KBM-7 (cell line): ENCODE measurements around the gene PNPLA1.

Experiments
- DNase-seq: peaks from one replicate; pipeline ENCODE4 v3.0.0-alpha.2; 2015
- in situ Hi-C: fragments of 300-500 bp; cut with MboI; formaldehyde crosslinking; loops from 2 replicates; pipeline ENCODE4 v1.14.3; 2020; ENCODE audit warnings: low sequenced_read_pairs, low pct_unique_long_range_greater_than_20kb, mixed read lengths

Gene PNPLA1

GRCh38 chr6:36306375-36306774 lies 36.5 kb downstream of the PNPLA1 start:
- no peak for DNase-seq
- in situ Hi-C loops: no loop called here

GRCh38 chr6:36308514-36308913 lies 38.7 kb downstream of the PNPLA1 start:
- no peak for DNase-seq
- in situ Hi-C loops: no loop called here

- DNase-seq: no peak
- in situ Hi-C loops: no loop called here
These were observed 39.3 kb downstream of the PNPLA1 start for GRCh38 chr6:36309203-36309602.

GRCh38 chr6:36309900-36310299 lies 40.0 kb downstream of the PNPLA1 start:
- in situ Hi-C loops: no loop called here
- DNase-seq: no peak

- in situ Hi-C loops: no loop called here
- DNase-seq: peak; percentile 59
These were observed 43.2 kb downstream of the PNPLA1 start for GRCh38 chr6:36312854-36313648.

- in situ Hi-C loops: no loop called here
- no peak for DNase-seq
These were observed 43.7 kb downstream of the PNPLA1 start for GRCh38 chr6:36313649-36313936.

GRCh38 chr6:36314221-36315014 lies 44.6 kb downstream of the PNPLA1 start:
- DNase-seq: no peak
- in situ Hi-C loops: no loop called here

GRCh38 chr6:36315921-36316320 lies 46.1 kb downstream of the PNPLA1 start:
- in situ Hi-C loops: no loop called here

GRCh38 chr6:36317623-36318022 lies 47.8 kb downstream of the PNPLA1 start:
- DNase-seq: no peak
- in situ Hi-C loops: no loop called here

More at GRCh38 chr6:36315921-36316320, 46.1 kb downstream of the PNPLA1 start:
- DNase-seq: no peak

- in situ Hi-C loops: no loop called here
- DNase-seq: no peak
These were observed 49.0 kb downstream of the PNPLA1 start for GRCh38 chr6:36318690-36319435.

GRCh38 chr6:36319436-36319762 lies 49.5 kb downstream of the PNPLA1 start:
- no peak for DNase-seq
- in situ Hi-C loops: no loop called here

GRCh38 chr6:36319821-36320220 lies 50.0 kb downstream of the PNPLA1 start:
- no peak for DNase-seq
- in situ Hi-C loops: no loop called here

GRCh38 chr6:36320475-36320874 lies 50.6 kb downstream of the PNPLA1 start:
- no peak for DNase-seq
- in situ Hi-C loops: no loop called here

- in situ Hi-C loops: no loop called here
- DNase-seq: no peak
These were observed 52.7 kb downstream of the PNPLA1 start for GRCh38 chr6:36322591-36322990.

- no peak for DNase-seq
- in situ Hi-C loops: no loop called here
These were observed 53.2 kb downstream of the PNPLA1 start for GRCh38 chr6:36323062-36323461.

GRCh38 chr6:36324191-36324590 lies 54.3 kb downstream of the PNPLA1 start:
- in situ Hi-C loops: no loop called here
- no peak for DNase-seq

- in situ Hi-C loops: no loop called here
- no peak for DNase-seq
These were observed 54.9 kb downstream of the PNPLA1 start for GRCh38 chr6:36324715-36325114.

- no peak for DNase-seq
- in situ Hi-C loops: no loop called here
These were observed 56.6 kb downstream of the PNPLA1 start for GRCh38 chr6:36326356-36326995.

- in situ Hi-C loops: no loop called here
These were observed 57.5 kb downstream of the PNPLA1 start for GRCh38 chr6:36327226-36327918.

More at GRCh38 chr6:36327226-36327918, 57.5 kb downstream of the PNPLA1 start:
- DNase-seq: no peak
